ENCODE results near the gene CAB39. TPM values are rescaled to one million over a fixed set of nuclear protein-coding genes. Genes with fewer than 3 reads are reported as not detected.
A peak's percentile ranks its signal among the peaks of the same experiment; 100 is the strongest.

CAB39 gene
- total and polyA plus RNA-seq, 12 donors = 17.3 to 99.7 (median 90.0) TPM

GRCh38 chr2:230758566-230759480, 46.2 kb downstream of the CAB39 start:
- 86 to 92% methylated on average over 6 of the region's 6 CpGs for WGBS, 2 donors
- peak overlapping the region in 3 of 10 donors; percentile 49 to 77 (median 64) for H3K27ac ChIP-seq
- DNase-seq = no peak
- ATAC-seq = peak in 4 of 8 donors; percentile 27 to 63 (median 36)
- no peak for TF ChIP-seq CTCF (IDR thresholded peaks at IDR 0.05)
- H3K27me3 ChIP-seq = no peaks in the 10 kb centered on the region
- H3K36me3 ChIP-seq = peaks cover 0 to 44% (median 8%) of the 10 kb centered on the region in 9 donors
- H3K4me1 ChIP-seq = peaks cover 0 to 50% (median 39%) of the 10 kb centered on the region in 9 donors
- intact Hi-C loops (cut with DNase I) = no loop called here
- no peak overlapping the region for H3K4me3 ChIP-seq
- H3K9me3 ChIP-seq = no peaks in the 10 kb centered on the region

GRCh38 chr2:230759481-230760167, 47.0 kb downstream of the CAB39 start:
- no peak for TF ChIP-seq CTCF (IDR thresholded peaks at IDR 0.05)
- Histone ChIP-seq H3K27me3 (no peaks in the 10 kb centered on the region), H3K4me1 (peaks cover 0 to 50% (median 39%) of the 10 kb centered on the region in 9 donors), H3K9me3 (no peaks in the 10 kb centered on the region), H3K4me3 (no peak overlapping the region), H3K27ac (peak overlapping the region in 1 of 10 donors; percentile 49), H3K36me3 (peaks cover 0 to 52% (median 8%) of the 10 kb centered on the region in 9 donors)
- ATAC-seq = no peak
- intact Hi-C loops (cut with DNase I) = no loop called here
- 92% methylated on average over 11 of the region's 11 CpGs for WGBS, 2 donors
- DNase-seq = no peak

- no peak for TF ChIP-seq CTCF (IDR thresholded peaks at IDR 0.05)
- Histone ChIP-seq H3K9me3 (no peaks in the 10 kb centered on the region), H3K36me3 (peaks cover 0 to 70% (median 8%) of the 10 kb centered on the region in 9 donors), H3K4me1 (peaks cover 0 to 48% (median 42%) of the 10 kb centered on the region in 9 donors), H3K4me3 (no peak overlapping the region), H3K27me3 (no peaks in the 10 kb centered on the region), H3K27ac (no peak overlapping the region)
- WGBS, 2 donors = 97 to 98% methylated on average over 8 of the region's 8 CpGs
- DNase-seq (no peak), ATAC-seq (no peak)
- intact Hi-C loops (cut with DNase I) = no loop called here
Observed at GRCh38 chr2:230761704-230762103, 49.1 kb downstream of the CAB39 start.

- peaks cover 0 to 78% (median 8%) of the 10 kb centered on the region in 9 donors for H3K36me3 ChIP-seq
- peak in 6 of 9 donors; percentile 25 to 52 (median 36) for TF ChIP-seq CTCF (IDR thresholded peaks at IDR 0.05)
- H3K27ac ChIP-seq = no peak overlapping the region
- ATAC-seq = peak in 3 of 8 donors; percentile 40 to 46 (median 45)
- H3K27me3 ChIP-seq = no peaks in the 10 kb centered on the region
- no peaks in the 10 kb centered on the region for H3K9me3 ChIP-seq
- peaks cover 0 to 41% (median 35%) of the 10 kb centered on the region in 9 donors for H3K4me1 ChIP-seq
- 83 to 84% methylated on average over 4 of the region's 4 CpGs for WGBS, 2 donors
- intact Hi-C loops (cut with DNase I) = no loop called here
- no peak overlapping the region for H3K4me3 ChIP-seq
- DNase-seq = no peak
Observed at GRCh38 chr2:230762317-230762896, 49.8 kb downstream of the CAB39 start.
